T-cell (primary cell): Measurements from ENCODE around the gene OSTM1. TPM values are rescaled to one million over a fixed set of nuclear protein-coding genes. Genes with fewer than 3 reads are reported as not detected.

ENCODE experiments used
- ATAC-seq, 4 experiments: fragments of 200-7000 bp in 3 of 4; fragments of 150-1000 bp in 1 of 4; cut with Tn5 transposase; replicated peaks in 1 of 4; 1 replicate in 3 of 4; 2 replicates in 1 of 4; pipeline ENCODE4 v1.10.0; 2021; ENCODE audit warnings: moderate library complexity in 3 of 4, mild to moderate bottlenecking in 2 of 4, moderate number of reproducible peaks in 1 of 4
- CTCF ChIA-PET, 2 donors: fragments of 300-600 bp; sonication (Branson Sonifier 250); formaldehyde crosslinking; loops; one replicate each; lab custom pipeline; 2022; ENCODE audit warnings: antibody characterized with exemption in 2 of 2; lab: Charles Lee
- POLR2A ChIA-PET, 2 donors: fragments of 300-600 bp; sonication (Branson Sonifier 250); formaldehyde crosslinking; loops; one replicate each; lab custom pipeline; 2022; ENCODE audit warnings: antibody characterized with exemption in 2 of 2; lab: Charles Lee
- DNase-seq, 35 experiments: peaks; one replicate each; pipeline versions ENCODE4 v3.0.0 to v3.0.0-alpha.2; 2013 to 2023
- H3K27ac ChIP-seq: one replicate; pipeline ENCODE4 v1.5.1; 2013; ENCODE audit warnings: low read length
- H3K27me3 ChIP-seq, 2 experiments: replicated peaks in 1 of 2; 1 replicate in 1 of 2; 2 replicates in 1 of 2; pipeline versions ENCODE4 v1.6.1 to v1.7.0; 2013; ENCODE audit warnings: low read length in 1 of 2, mixed read lengths in 1 of 2; ENCODE audit not compliant: control insufficient read depth in 2 of 2, insufficient read depth in 2 of 2; ENCODE audit errors: extremely low read depth in 1 of 2
- H3K36me3 ChIP-seq, 2 donors: 1 replicate in 1 of 2; 2 replicates in 1 of 2; pipeline versions ENCODE4 v1.6.1 to v1.7.0; 2013; ENCODE audit warnings: low read length in 1 of 2; ENCODE audit not compliant: control insufficient read depth in 2 of 2, insufficient read depth in 1 of 2; ENCODE audit errors: extremely low read depth in 1 of 2
- H3K4me1 ChIP-seq, 2 experiments: 1 replicate in 1 of 2; 2 replicates in 1 of 2; pipeline versions ENCODE4 v1.6.1 to v1.7.0; 2013; ENCODE audit warnings: low read length in 2 of 2, mixed read lengths in 1 of 2; ENCODE audit not compliant: insufficient read depth in 2 of 2, control insufficient read depth in 1 of 2; ENCODE audit errors: extremely low read depth in 1 of 2
- H3K4me3 ChIP-seq, 2 donors: 1 replicate in 1 of 2; 2 replicates in 1 of 2; pipeline versions ENCODE4 v1.5.1 to v1.7.0; 2013; ENCODE audit warnings: mild to moderate bottlenecking in 2 of 2, low read length in 1 of 2, moderate library complexity in 1 of 2; ENCODE audit not compliant: control insufficient read depth in 1 of 2; ENCODE audit errors: extremely low read depth in 1 of 2
- H3K9me3 ChIP-seq: 2 replicates; pipeline ENCODE4 v1.7.0; 2013
- H3K27ac Mint-ChIP-seq, 2 donors: one replicate each; pipeline ENCODE4 v1.8.0; 2020 to 2021; ENCODE audit warnings: mild to moderate bottlenecking in 2 of 2, mixed read lengths in 2 of 2
- H3K27me3 Mint-ChIP-seq, 2 donors: one replicate each; pipeline ENCODE4 v1.8.0; 2021 to 2022; ENCODE audit warnings: mixed read lengths in 2 of 2
- H3K36me3 Mint-ChIP-seq: one replicate; pipeline ENCODE4 v1.8.0; 2021; ENCODE audit warnings: mixed read lengths
- H3K4me1 Mint-ChIP-seq, 3 donors: one replicate each; pipeline ENCODE4 v1.8.0; 2020 to 2022; ENCODE audit warnings: mixed read lengths in 3 of 3, mild to moderate bottlenecking in 1 of 3
- H3K4me3 Mint-ChIP-seq, 3 donors: one replicate each; pipeline ENCODE4 v1.8.0; 2020 to 2022; ENCODE audit warnings: mild to moderate bottlenecking in 3 of 3, mixed read lengths in 3 of 3, moderate library complexity in 3 of 3
- H3K9me3 Mint-ChIP-seq, 3 donors: one replicate each; pipeline ENCODE4 v1.8.0; 2020 to 2022; ENCODE audit warnings: mixed read lengths in 3 of 3
- WGBS: methylation state at CpG from one replicate; pipeline ENCODE4 v1.1.5; 2013; ENCODE audit warnings: missing lambda C conversion rate; ENCODE audit not compliant: insufficient coverage; 5-methylcytosine and 5-hydroxymethylcytosine counted together
- total RNA-seq, 35 experiments: library from RNA in 6 of 35; stranded (reverse) in 6 of 35; fragments of 120-200 nt in 1 of 35; gene quantifications; one replicate each; pipeline versions ENCODE4 v1.2.1 to v1.2.4 and lab custom pipeline; 2013 to 2026

The OSTM1 gene
- total RNA-seq, 5 donors from 2014 or later (not counting 1 experiment from before 2014, with no cell fraction given) = 27.2 to 43.7 (median 39.7) TPM

DNA sequence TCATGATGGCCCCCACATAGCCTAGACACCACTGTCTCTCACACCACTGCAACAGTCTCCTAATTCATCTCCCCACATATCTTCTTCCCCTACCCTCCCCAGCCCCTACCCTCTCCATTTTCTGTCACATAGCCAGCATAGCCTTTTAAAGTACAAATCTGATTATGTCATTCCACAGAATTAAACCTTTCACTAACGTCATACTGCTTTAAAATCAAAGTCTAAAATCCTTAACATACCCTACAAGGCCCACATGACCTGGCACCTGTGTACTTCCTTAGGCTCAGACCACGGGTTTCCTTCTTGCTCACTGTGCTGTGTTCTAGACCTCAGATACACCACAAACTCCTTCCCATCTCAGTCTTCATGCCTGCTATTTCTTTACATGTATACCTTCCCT lies 5.9 kb downstream of the OSTM1 start:
- Mint-ChIP-seq H3K9me3 (no peaks in the 10 kb centered on the region), H3K36me3 (peaks cover 3% of the 10 kb centered on the region), H3K27ac (no peak overlapping the region), H3K4me1 (peaks cover 8 to 25% (median 15%) of the 10 kb centered on the region in 3 donors), H3K4me3 (no peak overlapping the region), H3K27me3 (no peaks in the 10 kb centered on the region)
- H3K4me3 ChIP-seq = no peak overlapping the region
- no peaks in the 10 kb centered on the region for H3K9me3 ChIP-seq
- H3K36me3 ChIP-seq = peaks cover 0 to 19% of the 10 kb centered on the region in 2 donors
- ChIA-PET POLR2A (no interaction called here), CTCF (no interaction called here)
- no peaks in the 10 kb centered on the region for H3K27me3 ChIP-seq
- peak in 30 of 35 experiments; percentile 9 to 65 (median 27) for DNase-seq
- WGBS = 11% methylated on average over 2 of the region's 2 CpGs
- no peak overlapping the region for H3K27ac ChIP-seq
- peaks cover 5 to 7% of the 10 kb centered on the region in 2 experiments for H3K4me1 ChIP-seq
- peak; percentile 88 to 98 (median 92) for ATAC-seq

DNA sequence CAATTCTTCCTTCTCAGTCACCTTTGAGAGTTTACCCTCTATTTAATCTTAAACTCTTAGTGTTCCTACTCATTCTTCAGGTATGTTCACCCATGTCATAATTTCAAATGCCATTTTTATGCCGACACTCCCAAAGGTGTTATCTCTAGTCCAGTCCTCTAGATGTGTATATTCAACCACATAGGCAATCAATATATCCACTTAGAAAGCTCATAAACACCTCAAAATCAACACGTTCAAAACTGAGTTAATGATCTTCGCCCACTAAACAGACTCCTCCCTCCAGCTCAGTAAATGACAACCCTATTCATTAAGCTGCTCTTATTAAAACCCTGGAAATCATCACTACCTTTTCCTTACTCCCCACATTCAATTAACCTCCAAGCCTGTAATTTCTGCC lies 6.4 kb downstream of the OSTM1 start:
- no peak overlapping the region for H3K27ac Mint-ChIP-seq
- Histone ChIP-seq H3K36me3 (peaks cover 0 to 22% of the 10 kb centered on the region in 2 donors), H3K9me3 (no peaks in the 10 kb centered on the region), H3K27ac (no peak overlapping the region), H3K4me3 (no peak overlapping the region), H3K27me3 (no peaks in the 10 kb centered on the region), H3K4me1 (peaks cover 2 to 5% of the 10 kb centered on the region in 2 experiments)
- DNase-seq (no peak), ATAC-seq (no peak)
- WGBS = 80% methylated on average over 3 of the region's 3 CpGs
- peaks cover 3 to 21% (median 11%) of the 10 kb centered on the region in 3 donors for H3K4me1 Mint-ChIP-seq
- peaks cover 3% of the 10 kb centered on the region for H3K36me3 Mint-ChIP-seq
- CTCF ChIA-PET = no interaction called here
- POLR2A ChIA-PET = no interaction called here
- H3K27me3 Mint-ChIP-seq = no peaks in the 10 kb centered on the region
- H3K9me3 Mint-ChIP-seq = no peaks in the 10 kb centered on the region
- H3K4me3 Mint-ChIP-seq = no peak overlapping the region

- no peaks in the 10 kb centered on the region for H3K27me3 Mint-ChIP-seq
- 91% methylated on average over 2 of the region's 2 CpGs for WGBS
- no peak overlapping the region for H3K4me3 Mint-ChIP-seq
- Histone ChIP-seq H3K4me1 (no peaks in the 10 kb centered on the region), H3K27me3 (no peaks in the 10 kb centered on the region), H3K27ac (no peak overlapping the region), H3K4me3 (no peak overlapping the region), H3K36me3 (peaks cover 0 to 31% of the 10 kb centered on the region in 2 donors), H3K9me3 (no peaks in the 10 kb centered on the region)
- H3K4me1 Mint-ChIP-seq = peaks cover 0 to 7% (median 0%) of the 10 kb centered on the region in 3 donors
- H3K9me3 Mint-ChIP-seq = no peaks in the 10 kb centered on the region
- H3K36me3 Mint-ChIP-seq = peaks cover 38% of the 10 kb centered on the region
- ChIA-PET POLR2A (interaction anchor here in 1 of 2 donors (0.6 kb wide), 1 partner anchor 297 kb away, joined by 3 read pairs; no protein-coding TSS in a partner anchor), CTCF (no interaction called here)
- no peak overlapping the region for H3K27ac Mint-ChIP-seq
- no peak for DNase-seq
- ATAC-seq = no peak
Observed at GRCh38 chr6:108052706-108053105, 21.8 kb downstream of the OSTM1 start.

GRCh38 chr6:108051481-108051880 lies 23.1 kb downstream of the OSTM1 start:
- no peak for DNase-seq
- H3K27me3 Mint-ChIP-seq = no peaks in the 10 kb centered on the region
- peaks cover 44% of the 10 kb centered on the region for H3K36me3 Mint-ChIP-seq
- H3K27me3 ChIP-seq = no peaks in the 10 kb centered on the region
- peaks cover 0 to 37% of the 10 kb centered on the region in 2 donors for H3K36me3 ChIP-seq
- H3K9me3 Mint-ChIP-seq = no peaks in the 10 kb centered on the region
- ChIA-PET CTCF (no interaction called here), POLR2A (interaction anchor here in 1 of 2 donors (0.5 kb wide), 1 partner anchor 534 kb away, joined by 3 read pairs; no protein-coding TSS in a partner anchor)
- no peak overlapping the region for H3K4me3 ChIP-seq
- H3K27ac ChIP-seq = no peak overlapping the region
- H3K27ac Mint-ChIP-seq = no peak overlapping the region
- ATAC-seq = no peak
- H3K9me3 ChIP-seq = no peaks in the 10 kb centered on the region
- H3K4me1 ChIP-seq = no peaks in the 10 kb centered on the region
- no peaks in the 10 kb centered on the region for H3K4me1 Mint-ChIP-seq
- no peak overlapping the region for H3K4me3 Mint-ChIP-seq

DNA sequence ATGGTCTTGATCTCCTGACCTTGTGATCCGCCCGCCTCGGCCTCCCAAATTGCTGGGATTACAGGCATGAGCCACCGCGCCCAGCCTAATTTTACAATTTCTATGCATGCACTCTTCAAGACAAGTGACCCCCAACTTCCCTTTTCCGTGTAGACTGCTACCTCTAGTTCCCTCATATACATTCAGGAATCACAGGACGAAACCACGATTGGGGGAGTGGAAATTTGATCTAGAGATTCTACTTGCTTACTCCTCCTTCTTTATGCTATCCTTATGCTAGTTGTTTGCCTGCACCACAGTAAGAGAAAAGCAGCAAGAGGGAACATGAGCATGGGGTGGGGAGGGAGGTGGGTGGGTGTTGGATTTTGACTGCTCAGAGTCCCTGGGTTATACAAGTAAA lies 34.9 kb downstream of the OSTM1 start:
- WGBS = 97% methylated on average over 5 of the region's 8 CpGs
- no peak for ATAC-seq
- H3K27ac ChIP-seq = no peak overlapping the region
- Mint-ChIP-seq H3K27me3 (no peaks in the 10 kb centered on the region), H3K4me3 (no peak overlapping the region), H3K36me3 (peaks cover 53% of the 10 kb centered on the region), H3K9me3 (no peaks in the 10 kb centered on the region), H3K4me1 (no peaks in the 10 kb centered on the region), H3K27ac (no peak overlapping the region)
- DNase-seq = no peak
- ChIA-PET POLR2A (no interaction called here), CTCF (no interaction called here)
- no peaks in the 10 kb centered on the region for H3K27me3 ChIP-seq
- no peak overlapping the region for H3K4me3 ChIP-seq
- H3K9me3 ChIP-seq = no peaks in the 10 kb centered on the region
- peaks cover 3 to 37% of the 10 kb centered on the region in 2 donors for H3K36me3 ChIP-seq
- H3K4me1 ChIP-seq = no peaks in the 10 kb centered on the region

DNA sequence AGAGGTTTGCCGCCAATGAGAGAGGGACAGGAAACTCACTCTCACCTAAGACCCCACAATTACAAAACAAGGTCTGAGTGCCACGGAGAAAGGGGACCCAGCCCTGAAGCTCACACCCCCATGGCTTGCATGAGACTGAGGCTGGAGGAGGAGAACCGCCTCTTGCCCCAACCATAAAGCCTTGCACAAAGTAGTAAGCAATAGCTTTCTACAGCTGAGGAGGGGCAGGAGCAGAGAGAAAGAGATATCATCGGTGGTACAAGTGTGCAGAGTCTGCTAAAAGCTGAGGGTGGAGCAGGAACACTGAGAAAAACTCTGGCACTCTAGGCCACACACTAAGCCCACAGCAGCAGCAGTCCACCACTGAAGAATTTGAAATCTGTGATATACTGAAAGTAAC lies 37.7 kb downstream of the OSTM1 start:
- Mint-ChIP-seq H3K4me1 (no peaks in the 10 kb centered on the region), H3K4me3 (no peak overlapping the region), H3K9me3 (no peaks in the 10 kb centered on the region), H3K27ac (no peak overlapping the region), H3K36me3 (peaks cover 58% of the 10 kb centered on the region), H3K27me3 (no peaks in the 10 kb centered on the region)
- DNase-seq (no peak), ATAC-seq (no peak)
- CTCF ChIA-PET = no interaction called here
- WGBS = no CpG with 5 or more reads among the region's 4 CpGs
- Histone ChIP-seq H3K9me3 (no peaks in the 10 kb centered on the region), H3K4me1 (no peaks in the 10 kb centered on the region), H3K27ac (no peak overlapping the region), H3K27me3 (no peaks in the 10 kb centered on the region), H3K4me3 (no peak overlapping the region), H3K36me3 (peaks cover 8 to 31% of the 10 kb centered on the region in 2 donors)
- POLR2A ChIA-PET = no interaction called here

DNA sequence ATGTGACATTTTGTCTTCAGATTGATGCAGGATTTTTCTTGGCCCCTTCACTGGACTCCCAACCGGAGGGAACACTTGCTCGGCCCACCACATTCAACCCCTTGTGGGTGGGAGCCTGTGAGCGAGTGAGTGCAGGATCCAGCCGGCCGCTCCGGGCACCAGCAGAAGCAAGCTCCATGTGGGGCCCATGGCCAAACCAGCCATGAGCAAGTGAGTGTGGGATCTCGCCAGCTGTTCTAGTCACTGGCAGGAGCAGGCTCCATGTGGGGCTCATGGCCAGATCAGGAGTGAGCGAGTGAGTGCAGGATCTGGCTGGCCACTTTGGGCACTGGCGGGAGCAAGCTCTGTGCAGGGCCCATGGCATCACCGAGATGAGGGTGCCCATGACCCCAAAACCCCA lies 42.6 kb downstream of the OSTM1 start:
- no peaks in the 10 kb centered on the region for H3K9me3 ChIP-seq
- DNase-seq = no peak
- peaks cover 21% of the 10 kb centered on the region for H3K36me3 Mint-ChIP-seq
- no peak overlapping the region for H3K4me3 ChIP-seq
- H3K9me3 Mint-ChIP-seq = no peaks in the 10 kb centered on the region
- no peak for ATAC-seq
- no peaks in the 10 kb centered on the region for H3K27me3 ChIP-seq
- H3K4me1 Mint-ChIP-seq = no peaks in the 10 kb centered on the region
- H3K27ac ChIP-seq = no peak overlapping the region
- no peak overlapping the region for H3K27ac Mint-ChIP-seq
- H3K36me3 ChIP-seq = peaks cover 0 to 9% of the 10 kb centered on the region in 2 donors
- CTCF ChIA-PET = interaction anchor here in 1 of 2 donors (0.6 kb wide), 1 partner anchor 694 kb away, joined by 3 read pairs; no protein-coding TSS in a partner anchor
- no peaks in the 10 kb centered on the region for H3K27me3 Mint-ChIP-seq
- POLR2A ChIA-PET = no interaction called here
- H3K4me3 Mint-ChIP-seq = no peak overlapping the region
- 97% methylated on average over 8 of the region's 10 CpGs for WGBS
- no peaks in the 10 kb centered on the region for H3K4me1 ChIP-seq
